Hepatocyte (in vitro differentiated cells): ENCODE data around the gene ACSL3. TPM values are rescaled to one million over a fixed set of nuclear protein-coding genes. Genes with fewer than 3 reads are reported as not detected.
"Not testable (repeated sequence)": the region's sequence is repeated elsewhere in the genome, so short reads cannot be mapped to it uniquely, and the experiment has no call there.

Experiments
- DNase-seq: peaks from one replicate; pipeline ENCODE4 v3.0.0-alpha.2; 2016; ENCODE audit warnings: low spot score
- H2AFZ ChIP-seq: fragments of 200-600 bp; sonication (generic); 2 replicates; pipeline ENCODE4 v1.6.0; 2016; ENCODE audit warnings: antibody characterized with exemption, mild to moderate bottlenecking
- H3K27ac ChIP-seq: fragments of 200-600 bp; sonication (generic); 2 replicates; pipeline ENCODE4 v1.5.1; 2016; ENCODE audit warnings: mild to moderate bottlenecking
- H3K27me3 ChIP-seq: fragments of 200-600 bp; sonication (generic); 2 replicates; pipeline ENCODE4 v1.6.1; 2016
- H3K36me3 ChIP-seq: fragments of 200-600 bp; sonication (generic); replicated peaks from 2 replicates; pipeline ENCODE4 v1.5.1; 2016; ENCODE audit warnings: low read depth; ENCODE audit not compliant: insufficient read depth
- H3K4me1 ChIP-seq: fragments of 200-600 bp; sonication (generic); 2 replicates; pipeline ENCODE4 v1.5.1; 2016; ENCODE audit warnings: mild to moderate bottlenecking, moderate library complexity; ENCODE audit not compliant: insufficient read depth
- H3K4me2 ChIP-seq: fragments of 200-600 bp; sonication (generic); 2 replicates; pipeline ENCODE4 v1.6.0; 2016
- H3K4me3 ChIP-seq: fragments of 200-600 bp; sonication (generic); 2 replicates; pipeline ENCODE4 v1.5.1; 2016; ENCODE audit warnings: mild to moderate bottlenecking
- H3K79me2 ChIP-seq: fragments of 200-600 bp; sonication (generic); 2 replicates; pipeline ENCODE4 v1.6.0; 2017; ENCODE audit warnings: mild to moderate bottlenecking
- H3K9me2 ChIP-seq: fragments of 200-600 bp; sonication (generic); replicated peaks from 2 replicates; pipeline ENCODE4 v1.6.0; 2017; ENCODE audit warnings: mild to moderate bottlenecking; ENCODE audit not compliant: insufficient read depth
- H3K9me3 ChIP-seq: fragments of 200-600 bp; sonication (generic); 2 replicates; pipeline ENCODE4 v1.5.1; 2016; ENCODE audit warnings: low read depth, mild to moderate bottlenecking
- H4K20me1 ChIP-seq: fragments of 200-600 bp; sonication (generic); 2 replicates; pipeline ENCODE4 v1.6.0; 2016; ENCODE audit warnings: mild to moderate bottlenecking; ENCODE audit not compliant: insufficient read depth, poor library complexity, severe bottlenecking
- EZH2 ChIP-seq: fragments of 200-600 bp; sonication (generic); IDR thresholded peaks from 2 replicates; pipeline ENCODE4 v1.6.1; 2016; ENCODE audit warnings: antibody characterized with exemption, mild to moderate bottlenecking, borderline replicate concordance
- EZH2phosphoT487 ChIP-seq: fragments of 200-600 bp; sonication (generic); IDR thresholded peaks from one replicate; pipeline ENCODE4 v1.6.1; 2018; ENCODE audit warnings: antibody characterized with exemption, mild to moderate bottlenecking, low read depth, moderate library complexity; ENCODE audit not compliant: unreplicated experiment, severe bottlenecking
- WGBS: methylation state at CpG from one replicate; pipeline ENCODE4 v1.1.6; 2016; ENCODE audit warnings: low lambda C conversion rate; ENCODE audit errors: missing lambda C conversion rate; 5-methylcytosine and 5-hydroxymethylcytosine counted together
- polyA plus RNA-seq: library from polyadenylated mRNA; unstranded; fragments of >200 nt; fragmentation: Nextera tagmentation; extraction: Ambion mirVana; gene quantifications from 2 replicates; pipeline ENCODE4 v1.2.1, GENCODE V29; 2016
- total RNA-seq: library from RNA; depleted of rRNA; stranded (reverse); fragments of >200 nt; gene quantifications from 2 replicates; pipeline ENCODE4 v1.2.3, GENCODE V29; 2014
- TF ChIP-seq, protein P1 (sequence below): fragments of 200-600 bp; sonication (generic); IDR thresholded peaks from 2 replicates; pipeline ENCODE4 v1.5.1; 2016; ENCODE audit warnings: antibody characterized with exemption, mild to moderate bottlenecking; ENCODE audit not compliant: poor library complexity

Gene ACSL3
- total and polyA plus RNA-seq, 2 experiments from 2014 or later: 82.1 to 133 TPM

DNA sequence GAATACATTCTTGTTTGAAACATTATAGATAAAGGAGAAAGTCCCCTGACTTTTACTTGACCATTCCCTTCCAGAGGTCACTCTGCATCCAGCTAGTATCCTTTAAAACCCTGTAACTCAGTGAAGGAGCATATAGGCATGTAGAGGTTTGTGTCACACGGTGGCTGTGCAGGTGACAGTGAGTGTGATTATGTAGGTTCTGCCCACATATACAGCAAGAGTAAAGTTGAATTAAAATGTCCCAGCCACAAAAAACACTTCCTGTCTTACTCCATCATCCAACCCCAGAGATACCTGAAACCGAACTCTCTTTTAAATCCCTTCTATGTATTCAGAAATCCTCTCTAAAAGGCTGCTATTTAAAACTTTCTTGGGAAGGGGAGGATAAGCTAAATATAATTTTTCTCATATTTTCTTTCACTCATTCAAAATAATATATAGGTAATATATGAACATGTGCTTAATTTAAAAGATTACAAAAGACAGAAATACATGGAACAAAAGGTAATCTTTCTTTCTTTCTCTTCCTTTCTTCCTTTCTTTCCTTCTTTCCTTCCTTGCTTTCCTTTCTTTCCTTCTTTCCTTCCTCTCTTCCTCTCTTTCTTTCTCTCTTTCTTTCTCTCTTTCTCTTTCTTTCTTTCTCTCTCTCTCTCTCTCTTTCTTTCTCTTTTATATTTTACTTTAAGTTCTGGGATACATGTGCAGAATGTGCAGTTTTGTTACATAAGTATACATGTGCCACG is 20.6 kb upstream of the ACSL3 start:
- no peak overlapping the region for H2AFZ ChIP-seq
- no peak overlapping the region for H3K27ac ChIP-seq
- H3K27me3 ChIP-seq: no peaks in the 10 kb centered on the region
- no peaks in the 10 kb centered on the region for H3K9me2 ChIP-seq
- no peaks in the 10 kb centered on the region for H3K79me2 ChIP-seq
- WGBS: 86% methylated on average over 3 of the region's 3 CpGs
- H3K4me1 ChIP-seq: peaks cover 10% of the 10 kb centered on the region
- no peaks in the 10 kb centered on the region for H3K9me3 ChIP-seq
- no peaks in the 10 kb centered on the region for H4K20me1 ChIP-seq
- no peak overlapping the region for H3K4me2 ChIP-seq
- TF ChIP-seq, protein P1, sequence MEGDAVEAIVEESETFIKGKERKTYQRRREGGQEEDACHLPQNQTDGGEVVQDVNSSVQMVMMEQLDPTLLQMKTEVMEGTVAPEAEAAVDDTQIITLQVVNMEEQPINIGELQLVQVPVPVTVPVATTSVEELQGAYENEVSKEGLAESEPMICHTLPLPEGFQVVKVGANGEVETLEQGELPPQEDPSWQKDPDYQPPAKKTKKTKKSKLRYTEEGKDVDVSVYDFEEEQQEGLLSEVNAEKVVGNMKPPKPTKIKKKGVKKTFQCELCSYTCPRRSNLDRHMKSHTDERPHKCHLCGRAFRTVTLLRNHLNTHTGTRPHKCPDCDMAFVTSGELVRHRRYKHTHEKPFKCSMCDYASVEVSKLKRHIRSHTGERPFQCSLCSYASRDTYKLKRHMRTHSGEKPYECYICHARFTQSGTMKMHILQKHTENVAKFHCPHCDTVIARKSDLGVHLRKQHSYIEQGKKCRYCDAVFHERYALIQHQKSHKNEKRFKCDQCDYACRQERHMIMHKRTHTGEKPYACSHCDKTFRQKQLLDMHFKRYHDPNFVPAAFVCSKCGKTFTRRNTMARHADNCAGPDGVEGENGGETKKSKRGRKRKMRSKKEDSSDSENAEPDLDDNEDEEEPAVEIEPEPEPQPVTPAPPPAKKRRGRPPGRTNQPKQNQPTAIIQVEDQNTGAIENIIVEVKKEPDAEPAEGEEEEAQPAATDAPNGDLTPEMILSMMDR: no peak
- no peak for TF ChIP-seq EZH2
- no peak for TF ChIP-seq EZH2phosphoT487
- H3K36me3 ChIP-seq: no peaks in the 10 kb centered on the region
- DNase-seq: no peak
- H3K4me3 ChIP-seq: no peak overlapping the region

DNA sequence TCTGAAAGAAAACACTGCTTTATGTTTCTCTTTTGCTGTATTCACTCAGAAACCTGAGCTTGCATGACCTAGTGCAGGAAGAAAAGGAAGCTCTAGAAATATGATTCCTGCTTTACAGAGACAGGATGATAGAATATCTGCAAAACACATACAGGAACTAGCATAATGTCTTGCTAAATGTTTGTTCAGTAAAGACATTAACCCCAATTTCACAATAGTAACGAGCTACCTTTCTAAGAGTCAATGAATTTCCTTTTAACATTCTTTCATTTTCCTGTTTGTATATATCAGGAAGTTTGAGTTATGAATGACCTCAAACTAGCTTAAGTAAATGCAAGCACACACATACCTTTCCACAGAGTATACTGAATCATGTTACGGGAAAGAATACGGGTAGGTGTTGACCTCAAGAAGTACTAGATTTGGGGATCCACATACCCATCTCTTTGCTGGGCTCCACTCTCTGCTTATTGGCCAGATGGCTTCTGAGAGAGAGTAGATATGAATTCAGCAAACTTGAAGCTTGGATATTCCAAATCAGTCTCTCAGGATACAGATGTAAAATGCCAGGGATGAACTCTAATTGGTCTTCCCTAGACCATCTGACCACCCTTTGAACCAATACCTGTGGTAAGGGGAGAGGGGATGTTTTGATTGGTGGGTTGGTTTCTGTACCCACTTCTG is 18.2 kb upstream of the ACSL3 start:
- Histone ChIP-seq H3K79me2 (no peaks in the 10 kb centered on the region), H3K27ac (peak overlapping the region; percentile 60), H3K9me2 (no peaks in the 10 kb centered on the region), H4K20me1 (no peaks in the 10 kb centered on the region), H2AFZ (peak overlapping the region; percentile 2), H3K4me2 (peak overlapping the region; percentile 38), H3K36me3 (no peaks in the 10 kb centered on the region), H3K9me3 (no peaks in the 10 kb centered on the region), H3K4me3 (no peak overlapping the region), H3K4me1 (peaks cover 5% of the 10 kb centered on the region), H3K27me3 (no peaks in the 10 kb centered on the region)
- DNase-seq: no peak
- 38% methylated on average over 3 of the region's 3 CpGs for WGBS
- no peak for TF ChIP-seq EZH2
- TF ChIP-seq EZH2phosphoT487: no peak
- TF ChIP-seq, protein P1: no peak

DNA sequence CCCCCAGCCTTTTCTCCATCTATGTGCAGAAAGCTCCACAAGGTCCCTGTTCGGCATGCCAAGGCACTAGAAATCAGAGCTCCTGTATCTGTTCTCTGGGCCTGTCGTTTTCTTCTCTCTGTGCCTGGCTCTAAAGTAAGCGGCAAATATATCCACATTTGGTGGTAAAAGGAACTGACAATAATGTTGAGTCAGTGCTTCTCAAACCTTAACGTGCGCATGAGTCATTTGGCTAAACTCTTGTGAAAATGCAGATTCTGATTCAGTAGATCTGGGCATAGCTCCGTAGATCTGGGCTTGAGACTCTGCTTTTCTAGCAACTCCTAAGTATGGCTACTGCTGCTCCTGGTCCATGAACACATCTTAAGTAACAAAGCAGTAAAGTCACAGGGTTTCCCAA is 16.5 kb upstream of the ACSL3 start:
- Histone ChIP-seq H3K36me3 (no peaks in the 10 kb centered on the region), H3K4me1 (peaks cover 5% of the 10 kb centered on the region), H3K27ac (no peak overlapping the region)

DNA sequence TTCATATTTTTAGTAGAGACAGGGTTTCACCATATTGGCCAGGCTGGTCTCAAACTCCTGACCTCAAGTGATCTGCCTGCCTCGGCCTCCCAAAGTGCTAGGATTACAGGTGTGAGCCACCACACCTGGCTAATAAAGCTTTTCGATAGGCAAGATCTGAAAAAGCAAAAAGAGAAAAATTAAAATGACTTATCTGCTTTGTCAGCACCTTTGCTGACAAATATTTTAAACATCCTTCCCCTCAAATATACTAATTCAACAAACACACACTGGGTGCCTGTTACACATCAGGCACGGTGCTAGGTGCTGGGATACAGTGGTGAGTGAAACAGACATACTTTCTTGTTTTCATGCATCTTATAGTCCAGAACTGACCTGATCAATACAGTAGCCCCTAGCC is 15.5 kb upstream of the ACSL3 start:
- not testable (repeated sequence) for H4K20me1 ChIP-seq, H3K79me2 ChIP-seq, DNase-seq, H2AFZ ChIP-seq, H3K4me2 ChIP-seq, H3K4me3 ChIP-seq, H3K9me2 ChIP-seq, H3K27me3 ChIP-seq, H3K27ac ChIP-seq, H3K36me3 ChIP-seq, H3K4me1 ChIP-seq, H3K9me3 ChIP-seq
- WGBS: 93% methylated on average over 3 of the region's 3 CpGs

More for the DNA sequence above, 16.5 kb upstream of the ACSL3 start:
- Histone ChIP-seq H3K9me3 (no peaks in the 10 kb centered on the region), H3K27me3 (no peaks in the 10 kb centered on the region), H3K79me2 (no peaks in the 10 kb centered on the region), H2AFZ (peak overlapping the region; percentile 37), H3K4me2 (no peak overlapping the region), H3K9me2 (no peaks in the 10 kb centered on the region), H3K4me3 (no peak overlapping the region), H4K20me1 (no peaks in the 10 kb centered on the region)
- no peak for TF ChIP-seq EZH2phosphoT487
- TF ChIP-seq, protein P1: no peak
- TF ChIP-seq EZH2: no peak
- 67% methylated on average over 6 of the region's 6 CpGs for WGBS
- no peak for DNase-seq
